Fibroblast of skin of left biceps (primary cell): Measurements from ENCODE around the gene DLG2.

ENCODE experiments used
- DNase-seq, 2 experiments: peaks; one replicate each; pipeline ENCODE4 v3.0.0-alpha.2; 2013; ENCODE audit warnings: low read depth in 2 of 2

The DLG2 gene

GRCh38 chr11:84214557-84214956, 1412.6 kb downstream of the DLG2 start:
- no peak for DNase-seq

DNA sequence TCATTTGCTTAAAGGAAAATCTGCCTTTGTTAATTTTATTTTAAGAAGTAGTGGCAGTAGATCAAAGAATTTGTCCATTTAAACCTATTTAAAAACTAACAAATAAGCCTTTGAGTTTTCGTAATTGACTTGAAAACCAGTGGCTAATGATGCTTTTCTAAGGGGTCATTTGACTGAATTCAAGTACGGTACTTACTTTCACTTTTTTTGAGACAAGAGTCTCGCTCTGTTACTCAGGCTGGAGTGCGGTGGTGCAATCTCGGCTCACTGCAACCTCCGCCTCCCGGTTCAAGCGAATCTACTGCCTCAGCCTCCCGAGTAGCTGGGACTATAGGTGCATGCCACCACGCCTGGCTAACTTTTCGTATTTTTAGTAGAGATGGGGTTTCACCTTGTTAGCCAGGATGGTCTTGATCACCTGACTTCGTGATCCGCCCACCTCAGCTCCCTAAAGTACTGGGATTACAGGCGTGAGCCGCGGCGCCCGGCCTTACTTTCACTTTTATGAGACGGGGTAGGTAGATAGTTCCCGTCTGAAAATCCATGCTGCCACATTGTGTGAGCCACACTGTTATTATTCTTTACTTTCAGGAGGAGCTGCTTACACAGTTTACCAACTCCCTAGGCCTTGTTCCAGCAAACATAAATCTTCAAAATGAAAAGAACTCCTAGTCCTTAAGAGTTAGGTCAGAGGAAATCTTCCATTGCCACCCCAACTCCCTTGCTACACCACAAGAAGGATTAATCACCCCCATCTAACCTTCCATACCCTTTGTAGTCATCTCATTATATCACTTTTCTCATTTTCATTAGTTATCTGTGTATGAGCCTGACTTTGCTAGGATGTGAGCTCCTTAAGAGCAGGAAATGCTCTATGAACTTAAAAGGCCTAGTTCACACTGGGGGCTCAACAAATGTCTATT, 1414.4 kb downstream of the DLG2 start:
- DNase-seq = no peak

- no peak for DNase-seq
Observed at GRCh38 chr11:84211896-84212295, 1415.2 kb downstream of the DLG2 start.

- DNase-seq = no peak
Observed at GRCh38 chr11:84194696-84195095, 1432.4 kb downstream of the DLG2 start.

DNA sequence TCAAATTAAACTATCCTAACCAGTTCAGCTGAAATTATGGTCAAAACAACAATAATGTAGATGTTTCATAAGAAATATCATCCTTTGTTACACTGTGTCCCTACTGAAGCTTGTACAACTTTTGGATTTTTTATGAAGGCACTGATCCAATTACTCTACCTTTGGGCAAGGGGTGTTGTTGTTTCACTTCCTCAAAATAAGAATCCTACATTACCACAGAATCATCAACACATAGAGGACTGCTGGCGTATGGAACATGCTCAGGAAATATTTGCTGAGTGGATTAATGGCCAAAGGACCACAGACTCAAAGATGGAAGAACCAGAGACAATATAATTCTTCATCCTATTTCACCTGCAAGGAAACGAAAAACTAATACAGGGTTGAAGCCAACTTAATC, 1433.4 kb downstream of the DLG2 start:
- no peak for DNase-seq

GRCh38 chr11:84188521-84188920, 1438.6 kb downstream of the DLG2 start:
- no peak for DNase-seq

- DNase-seq = no peak
Observed at GRCh38 chr11:84173078-84173477, 1454.1 kb downstream of the DLG2 start.

- DNase-seq = peak; percentile 19 to 40
Observed at GRCh38 chr11:84165139-84165538, 1462.0 kb downstream of the DLG2 start.

DNA sequence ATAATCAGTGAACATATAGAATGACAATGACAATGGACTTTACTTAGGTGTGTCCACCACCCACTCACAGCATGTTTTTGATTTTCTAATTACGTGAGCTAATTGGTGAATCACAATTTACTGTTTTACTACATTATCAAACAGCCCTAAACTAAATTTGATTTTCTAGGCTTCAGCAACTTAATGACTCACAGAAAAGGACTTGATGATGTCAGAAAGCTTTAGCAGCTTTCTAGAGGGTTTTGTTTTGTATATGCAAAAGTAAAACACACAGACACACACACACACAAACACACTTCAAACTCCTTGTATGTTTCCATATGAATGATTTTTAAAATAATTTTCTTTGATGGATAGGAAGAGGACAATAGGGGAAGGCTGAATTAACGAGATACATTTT, 1462.4 kb downstream of the DLG2 start:
- no peak for DNase-seq

GRCh38 chr11:84163116-84163515, 1464.0 kb downstream of the DLG2 start:
- DNase-seq = no peak

- no peak for DNase-seq
Observed at GRCh38 chr11:84157639-84158038, 1469.5 kb downstream of the DLG2 start.

GRCh38 chr11:84146826-84147225, 1480.3 kb downstream of the DLG2 start:
- no peak for DNase-seq

DNA sequence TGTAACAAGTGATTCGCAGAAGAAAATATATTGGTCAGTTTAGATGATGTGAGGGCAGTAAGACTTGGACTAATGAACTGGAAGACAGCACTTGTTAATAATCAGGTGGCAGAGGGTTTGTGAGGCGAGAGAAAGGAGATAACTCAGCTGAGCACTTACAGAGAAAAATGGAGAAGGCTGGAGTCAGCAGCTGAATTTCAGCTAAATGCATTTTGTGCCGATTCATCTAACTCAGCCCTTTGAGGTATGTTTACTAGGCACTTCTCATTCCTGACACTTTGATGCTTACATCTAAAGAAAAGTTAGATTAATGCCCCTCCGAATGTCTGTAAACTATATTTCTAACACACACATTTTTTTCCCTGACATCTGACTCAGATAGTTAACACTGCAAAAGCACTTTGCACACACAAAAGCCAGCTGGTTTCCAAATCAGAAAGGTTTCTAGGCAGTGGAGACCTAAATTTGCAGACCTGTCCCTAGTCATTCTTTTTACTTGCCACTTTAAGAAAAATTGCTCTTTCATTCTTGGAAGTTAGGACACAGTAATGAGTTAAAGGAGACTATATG, 1481.4 kb downstream of the DLG2 start:
- no peak for DNase-seq

- no peak for DNase-seq
Observed at GRCh38 chr11:84144531-84144930, 1482.6 kb downstream of the DLG2 start.

DNA sequence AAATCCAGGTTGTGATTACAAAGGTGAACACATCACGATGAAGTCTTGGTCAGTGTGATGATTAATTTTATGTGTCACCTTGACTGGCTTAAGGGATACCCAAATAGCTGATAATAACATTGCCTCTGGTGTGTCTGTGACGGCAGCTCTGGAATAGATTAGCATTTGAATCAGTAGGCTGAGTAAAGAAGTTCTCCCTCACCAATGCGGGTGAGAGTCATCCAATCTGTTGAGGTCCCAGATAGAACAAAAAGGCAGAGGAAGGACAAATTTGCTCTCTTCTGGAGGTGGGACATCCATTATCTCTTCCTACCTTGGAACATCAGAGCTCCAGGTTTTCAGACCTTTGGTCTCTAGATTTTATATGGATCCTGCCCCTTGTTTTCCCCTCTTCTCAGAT, 1484.7 kb downstream of the DLG2 start:
- no peak for DNase-seq

- DNase-seq = no peak
Observed at GRCh38 chr11:84140386-84141169, 1486.6 kb downstream of the DLG2 start.

DNA sequence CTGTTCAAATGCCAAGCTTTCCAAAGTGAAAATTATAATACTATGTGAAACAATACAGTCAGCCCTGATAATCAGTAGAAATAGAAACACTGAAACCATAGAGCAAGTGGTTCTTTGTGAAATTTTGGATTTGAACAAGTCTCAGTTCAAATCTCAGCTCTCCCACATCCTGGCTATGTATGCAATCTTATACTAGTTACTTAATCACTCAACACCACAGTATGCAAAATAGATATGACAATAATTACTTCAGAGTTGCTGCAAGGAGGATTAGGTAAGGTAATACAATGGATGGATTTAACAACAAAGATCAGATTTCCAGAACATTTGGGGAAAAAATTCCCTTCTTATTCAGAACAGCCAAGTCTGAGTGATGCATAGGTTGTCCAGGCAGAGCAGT, 1489.2 kb downstream of the DLG2 start:
- no peak for DNase-seq

- DNase-seq = no peak
Observed at GRCh38 chr11:84137505-84137904, 1489.6 kb downstream of the DLG2 start.

GRCh38 chr11:84136926-84137325, 1490.2 kb downstream of the DLG2 start:
- peak; percentile 45 to 57 for DNase-seq

- DNase-seq = no peak
Observed at GRCh38 chr11:84130646-84131427, 1496.3 kb downstream of the DLG2 start.

GRCh38 chr11:84129961-84130576, 1497.1 kb downstream of the DLG2 start:
- no peak for DNase-seq
